Stimulated activated CD8-positive, alpha-beta memory T cell treated with anti-CD3 and anti-CD28 coated beads, Interleukin-2, amount 100 ng/mL, for 1 hour (primary cell): Measurements from ENCODE around the gene TEK.

Experiments
- DNase-seq, 2 donors: peaks; one replicate each; pipeline ENCODE4 v3.0.0-alpha.2; 2020; ENCODE audit warnings: low read depth in 2 of 2

TEK gene

DNA sequence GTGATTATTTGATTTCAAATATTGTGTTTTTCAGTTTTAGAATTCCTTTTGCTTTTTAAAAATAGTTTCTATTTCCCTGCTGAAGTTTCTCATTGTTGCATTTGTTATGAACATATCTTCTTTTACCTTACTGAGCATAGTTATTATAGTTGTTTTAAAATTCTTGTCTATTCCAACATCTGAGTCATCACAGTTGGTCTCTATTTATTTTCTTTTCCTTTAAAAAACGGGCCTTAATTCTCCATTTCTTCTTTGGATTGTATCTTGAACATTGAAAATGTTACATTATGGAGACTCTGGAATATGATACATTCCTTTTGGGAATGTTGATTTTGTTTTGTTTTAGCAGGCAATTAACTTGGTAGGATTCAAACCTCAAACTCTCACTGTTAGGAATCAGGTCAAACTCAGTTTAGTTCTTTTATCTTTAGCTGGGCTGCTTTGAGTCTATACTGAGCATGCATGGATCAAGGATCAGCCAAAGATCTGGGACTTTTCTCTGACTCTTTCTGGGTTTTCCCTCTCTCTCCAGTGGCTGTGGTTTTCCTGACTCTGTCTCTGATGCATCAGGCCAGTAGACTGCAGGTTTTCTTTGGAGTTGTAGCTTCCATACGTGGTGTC lies 70.3 kb downstream of the TEK start:
- DNase-seq = no peak

DNA sequence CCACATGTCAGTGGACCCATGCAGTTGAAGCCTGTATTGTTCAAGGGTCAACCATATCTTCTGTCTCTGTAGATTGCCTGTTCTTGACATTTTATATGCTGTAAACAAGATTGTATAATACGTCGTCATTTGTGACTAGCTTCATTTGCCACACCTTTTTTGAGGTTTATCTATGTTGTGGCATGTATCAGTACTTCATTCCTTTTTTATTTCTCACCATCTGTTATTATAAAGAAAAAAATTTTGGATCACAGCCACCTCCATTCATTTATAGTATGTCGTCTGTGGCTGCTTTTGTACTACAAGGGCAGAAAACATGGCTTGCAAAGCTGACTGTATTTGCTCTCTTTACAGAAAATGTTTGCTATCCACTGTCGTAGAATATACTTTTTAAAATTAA lies 72.4 kb downstream of the TEK start:
- no peak for DNase-seq

DNA sequence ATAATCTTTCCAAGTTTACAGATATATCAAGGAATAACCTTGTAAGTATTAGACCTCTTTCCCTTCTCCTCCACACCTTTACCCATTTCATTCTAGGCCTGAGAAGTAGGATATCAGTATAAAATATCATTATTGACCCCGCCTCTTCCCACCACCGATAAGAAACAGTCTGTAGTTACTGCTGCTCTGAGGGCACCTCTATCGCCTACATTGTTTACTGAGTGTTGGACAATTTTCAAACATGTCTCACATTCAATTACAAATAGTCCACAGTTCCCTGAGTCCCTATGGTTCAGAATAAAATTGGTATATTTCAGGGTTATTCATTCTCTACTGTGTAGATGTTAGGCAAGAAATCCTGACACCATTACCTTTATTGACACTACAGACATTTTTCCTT lies 73.4 kb downstream of the TEK start:
- DNase-seq = no peak

DNA sequence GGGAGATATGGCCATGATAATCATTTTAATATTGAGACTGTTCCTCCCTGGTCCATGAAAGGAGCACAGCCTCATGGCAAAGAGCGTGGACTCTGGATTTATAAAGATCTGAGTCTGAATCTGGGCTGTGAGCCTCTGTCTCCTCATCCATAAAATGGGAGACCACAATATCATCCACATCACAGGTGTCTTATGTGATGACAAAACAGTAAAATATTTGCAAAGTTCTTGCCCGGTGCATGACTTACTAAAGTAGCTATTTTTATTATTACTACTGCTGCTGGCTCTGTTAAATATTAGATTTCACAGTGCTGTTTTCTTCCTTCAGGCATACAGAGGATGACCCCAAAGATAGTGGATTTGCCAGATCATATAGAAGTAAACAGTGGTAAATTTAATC lies 74.1 kb downstream of the TEK start:
- DNase-seq = no peak

DNA sequence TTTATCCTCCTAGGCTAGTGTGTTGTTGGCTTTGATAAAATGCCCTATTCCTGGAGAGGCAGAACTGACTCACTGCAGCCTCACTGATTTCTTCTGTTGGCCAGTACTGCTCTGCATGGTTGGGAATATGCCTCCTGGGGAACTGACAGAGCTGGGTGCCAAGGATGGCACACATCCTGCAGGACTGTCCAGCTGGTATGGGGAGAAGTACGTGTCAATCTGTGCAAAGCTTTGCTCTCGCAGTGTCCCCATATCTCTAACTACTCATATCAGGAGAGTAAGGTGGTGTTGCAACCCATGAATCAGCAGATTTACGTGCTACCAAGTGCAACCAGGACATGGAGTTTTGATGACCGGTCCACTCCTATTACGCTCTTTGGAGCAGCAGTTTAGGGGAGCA lies 74.7 kb downstream of the TEK start:
- no peak for DNase-seq

DNA sequence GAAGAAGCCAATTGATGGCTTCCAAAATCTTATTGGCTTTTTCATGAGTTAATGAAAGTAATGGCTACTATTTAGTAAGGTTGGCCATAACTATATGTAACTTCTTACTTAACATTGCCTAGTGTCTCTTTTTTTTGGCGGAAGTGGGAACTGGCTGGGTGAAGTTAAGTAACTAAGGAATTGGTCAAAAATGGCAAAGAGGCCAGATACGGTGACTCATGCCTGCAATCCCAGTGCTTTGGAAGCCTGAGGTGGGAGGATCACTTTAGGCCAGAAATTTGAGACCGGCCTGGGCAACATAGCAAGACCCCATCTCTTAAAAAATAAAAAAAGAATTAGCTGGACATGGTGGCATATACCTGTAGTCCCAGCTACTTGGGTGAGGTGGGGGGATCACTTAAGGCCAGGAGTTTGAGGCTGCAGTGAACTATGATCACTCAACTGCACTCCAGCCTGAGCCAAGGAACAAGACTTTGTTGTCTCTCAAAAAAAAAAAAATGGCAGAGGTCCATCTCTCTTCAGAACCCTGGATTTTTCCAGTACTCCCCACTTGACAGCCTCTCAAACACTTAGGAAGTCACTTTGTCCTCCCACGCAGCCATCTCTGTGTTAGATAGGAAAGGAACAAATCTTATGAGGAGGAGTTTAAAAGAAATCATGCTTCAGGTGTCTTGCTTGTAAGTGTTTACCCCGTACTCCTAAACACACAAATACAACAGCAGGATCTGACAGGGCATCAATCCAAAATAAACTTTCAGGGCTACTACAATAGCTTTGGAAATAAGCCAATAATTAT lies 75.7 kb downstream of the TEK start:
- no peak for DNase-seq

DNA sequence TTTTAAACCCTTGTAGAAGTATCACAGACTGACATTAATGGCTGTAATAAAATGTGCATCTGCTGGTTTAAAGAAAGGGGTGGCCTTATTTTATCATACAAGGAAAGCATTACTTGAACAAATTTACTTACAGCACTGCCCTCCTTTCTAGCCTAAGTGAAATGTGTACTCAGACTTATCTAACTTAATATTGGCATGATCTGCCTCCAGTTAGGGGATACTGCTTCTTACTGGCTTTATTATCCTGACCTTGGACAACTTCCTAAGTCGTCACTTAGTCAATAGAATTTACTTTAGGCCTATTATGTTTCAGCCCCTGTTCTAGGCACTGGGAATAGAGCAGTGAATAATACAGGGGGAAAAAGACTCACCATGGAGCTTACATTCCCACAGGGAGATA lies 79.4 kb downstream of the TEK start:
- DNase-seq = no peak

DNA sequence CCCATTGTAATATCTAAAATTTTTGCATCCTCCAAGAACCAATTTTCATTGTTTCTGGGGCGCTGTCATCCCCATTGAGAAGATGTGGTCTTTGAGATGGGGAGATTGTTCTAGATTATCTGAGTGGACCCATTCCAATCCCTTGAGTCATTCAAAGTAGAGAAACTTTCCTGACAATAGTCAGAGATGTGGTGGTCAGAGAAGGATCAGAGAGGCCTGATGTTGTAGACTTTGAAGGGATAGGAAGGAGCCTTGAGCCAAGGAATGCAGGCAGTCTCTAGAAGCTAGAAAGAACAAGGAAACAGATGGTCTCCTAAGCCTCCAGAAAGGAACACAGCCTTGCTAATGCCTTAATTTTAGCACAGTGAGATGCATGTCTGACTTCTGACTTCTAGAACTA lies 80.4 kb downstream of the TEK start:
- no peak for DNase-seq

DNA sequence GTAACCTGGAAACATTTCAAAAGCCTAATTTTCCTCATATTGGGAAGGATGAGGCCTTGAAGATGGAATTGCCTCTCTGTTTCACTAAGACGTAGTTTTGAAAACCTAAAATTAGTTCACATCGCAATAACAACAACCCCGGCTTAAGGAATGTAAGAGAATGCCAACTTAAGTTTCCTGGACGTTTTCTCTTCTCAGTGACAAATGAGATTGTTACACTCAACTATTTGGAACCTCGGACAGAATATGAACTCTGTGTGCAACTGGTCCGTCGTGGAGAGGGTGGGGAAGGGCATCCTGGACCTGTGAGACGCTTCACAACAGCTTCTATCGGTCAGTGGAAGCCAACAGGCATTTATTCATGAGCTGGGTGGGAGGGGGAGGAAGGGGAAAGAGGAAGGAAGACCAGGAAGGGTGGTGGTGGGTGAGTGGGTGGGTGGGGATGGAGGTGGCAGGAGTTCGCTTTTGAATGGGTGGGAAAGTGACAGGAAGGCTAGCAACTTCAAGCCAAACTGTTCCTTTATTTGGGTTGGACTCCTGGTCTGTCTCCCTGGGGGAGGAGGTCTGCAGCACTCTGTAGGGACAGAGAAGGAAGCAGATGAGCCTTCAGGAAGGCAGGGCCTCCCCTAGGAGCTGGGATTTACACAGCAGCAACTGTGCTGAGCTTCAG lies 83.4 kb downstream of the TEK start:
- DNase-seq = no peak

DNA sequence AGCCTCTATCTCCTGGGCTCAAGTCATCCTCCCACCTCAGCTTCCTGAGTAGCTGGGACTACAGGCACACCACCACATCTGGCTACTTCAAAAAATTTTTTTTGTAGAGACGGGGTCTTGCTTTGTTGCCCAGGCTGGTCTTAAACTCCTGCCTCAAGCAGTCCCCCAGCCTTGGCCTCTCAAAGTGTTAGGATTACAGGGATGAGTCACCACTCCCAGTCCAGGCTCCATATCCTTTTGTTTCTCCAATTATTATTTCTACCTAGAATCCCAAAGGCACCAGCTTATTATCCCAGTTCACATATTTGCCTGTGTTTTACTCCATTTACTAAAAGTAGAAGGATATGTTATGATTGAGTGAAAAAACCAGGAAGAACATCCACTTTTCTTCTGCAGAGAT lies 84.9 kb downstream of the TEK start:
- DNase-seq = no peak

DNA sequence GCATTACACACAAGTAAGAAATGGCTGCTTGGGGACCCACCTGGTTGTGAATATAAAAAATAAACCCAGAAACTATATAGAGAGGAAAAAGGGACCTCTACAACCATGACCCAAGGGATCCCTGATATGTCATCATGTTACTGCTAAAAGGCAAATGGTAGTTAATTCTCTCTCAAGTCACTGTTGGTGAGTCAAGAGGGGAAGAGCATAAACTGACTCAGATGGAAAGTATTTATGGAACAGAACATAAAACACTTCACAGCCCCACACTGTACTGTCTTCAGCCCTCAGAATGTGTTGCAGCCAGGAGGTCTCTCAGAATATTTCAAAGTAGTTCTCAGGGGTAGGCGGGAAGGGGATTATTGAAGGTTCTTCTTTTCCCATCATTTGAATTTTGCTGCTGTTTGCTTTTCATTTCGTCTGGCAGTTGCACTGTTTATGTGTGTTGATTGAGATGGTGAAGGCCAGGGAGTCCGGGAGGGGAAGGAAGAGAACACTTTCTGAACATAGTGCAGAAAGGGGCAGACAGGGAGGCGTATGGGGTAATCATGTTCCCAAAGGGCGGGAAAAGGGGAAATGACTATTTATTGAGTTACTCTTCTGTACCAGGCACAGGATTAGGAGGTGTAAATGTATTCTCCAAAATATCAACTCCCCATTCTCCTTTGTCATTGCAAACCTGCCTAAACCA lies 85.5 kb downstream of the TEK start:
- no peak for DNase-seq

DNA sequence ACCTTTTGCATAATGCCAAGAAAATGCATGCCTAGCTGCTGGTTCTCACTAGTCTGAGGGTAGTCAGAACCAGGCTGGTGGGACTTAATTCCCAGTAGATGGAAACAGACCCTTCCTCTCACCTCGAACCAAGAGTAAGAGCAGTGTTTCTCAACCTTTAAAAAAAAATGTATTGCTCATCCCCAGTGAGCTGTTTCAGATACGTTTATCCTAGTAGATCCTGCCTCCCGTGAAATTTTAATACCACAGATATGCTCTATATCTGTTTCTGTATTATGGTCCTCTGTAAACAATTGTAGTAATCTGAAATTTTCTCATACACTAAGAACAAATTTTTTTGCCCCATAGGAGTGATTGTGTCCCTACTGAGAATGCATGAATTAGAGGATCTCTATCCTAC lies 86.2 kb downstream of the TEK start:
- no peak for DNase-seq

DNA sequence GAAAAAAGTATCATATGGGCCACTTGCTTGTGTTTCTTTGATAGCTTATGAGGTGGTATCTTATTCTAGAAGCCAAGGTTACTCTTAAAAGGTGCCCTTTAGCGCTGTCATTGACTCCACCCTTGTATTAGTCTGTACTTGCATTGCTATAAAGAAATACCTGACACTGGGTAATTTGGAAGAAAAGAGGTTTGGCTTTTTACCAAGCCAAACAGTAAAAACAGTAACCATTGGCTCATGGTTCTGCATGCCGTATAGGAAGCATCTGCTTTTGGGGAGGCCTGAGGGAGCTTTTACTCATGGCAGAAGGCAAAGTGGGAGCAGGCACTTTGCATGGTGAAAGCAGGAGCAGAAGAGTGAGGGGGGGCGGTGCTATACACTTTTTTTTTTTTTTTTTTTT lies 87.4 kb downstream of the TEK start:
- no peak for DNase-seq

DNA sequence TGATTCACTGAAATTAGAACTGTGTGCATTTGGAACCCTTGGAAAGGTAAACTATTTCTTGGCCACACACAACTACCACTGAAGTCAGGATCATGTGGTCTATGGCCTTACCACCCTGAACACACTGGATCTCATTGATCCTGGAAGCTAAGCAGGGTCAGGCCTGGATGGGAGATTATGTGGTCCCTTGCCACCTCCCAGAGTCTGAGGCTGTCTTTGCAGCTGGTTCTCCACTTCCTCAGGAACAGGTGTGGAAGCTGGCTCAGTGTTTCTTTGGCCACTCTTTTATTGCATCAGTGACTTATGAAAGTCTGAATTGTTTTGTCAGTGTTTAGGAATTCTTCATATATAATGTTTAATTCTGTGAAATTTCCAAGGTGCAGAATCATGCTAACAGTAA lies 89.2 kb downstream of the TEK start:
- no peak for DNase-seq

DNA sequence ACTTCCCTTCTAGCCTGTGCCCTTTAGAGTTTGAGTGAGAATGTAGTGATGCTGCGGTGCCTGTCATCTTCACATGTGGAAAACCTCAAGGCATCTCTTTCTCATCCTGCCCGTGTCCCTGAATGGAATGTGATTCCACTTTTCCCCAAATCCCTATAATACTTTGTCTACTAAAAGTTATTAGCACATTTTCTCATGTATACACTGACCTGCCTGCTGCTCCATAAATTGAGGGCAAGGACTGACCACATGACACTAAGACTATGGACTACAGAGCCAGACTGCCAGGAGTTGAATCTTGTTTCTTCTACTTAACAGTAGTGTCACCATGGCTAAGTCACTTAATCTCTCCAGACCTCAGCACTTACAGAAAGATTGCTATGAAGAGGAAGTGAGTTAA lies 93.0 kb downstream of the TEK start:
- DNase-seq = no peak

DNA sequence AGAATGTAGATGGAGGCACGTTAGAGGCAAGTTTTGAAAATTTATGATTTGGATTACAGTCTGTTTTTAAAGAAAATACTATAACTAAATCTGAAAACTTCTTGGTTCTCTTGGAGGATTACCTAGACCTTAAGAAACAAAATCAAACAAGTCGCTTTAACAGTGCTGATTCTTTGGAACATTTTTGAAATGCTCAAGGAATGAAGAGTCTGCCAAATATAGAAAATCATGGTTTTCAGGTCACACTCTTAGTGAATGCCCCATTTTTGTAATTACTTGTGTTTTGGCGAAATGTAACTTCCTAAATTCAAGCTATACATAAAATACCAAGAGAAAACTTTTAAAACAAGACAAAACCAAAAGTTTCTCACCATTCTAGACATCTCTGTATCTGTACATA lies 94.8 kb downstream of the TEK start:
- no peak for DNase-seq

DNA sequence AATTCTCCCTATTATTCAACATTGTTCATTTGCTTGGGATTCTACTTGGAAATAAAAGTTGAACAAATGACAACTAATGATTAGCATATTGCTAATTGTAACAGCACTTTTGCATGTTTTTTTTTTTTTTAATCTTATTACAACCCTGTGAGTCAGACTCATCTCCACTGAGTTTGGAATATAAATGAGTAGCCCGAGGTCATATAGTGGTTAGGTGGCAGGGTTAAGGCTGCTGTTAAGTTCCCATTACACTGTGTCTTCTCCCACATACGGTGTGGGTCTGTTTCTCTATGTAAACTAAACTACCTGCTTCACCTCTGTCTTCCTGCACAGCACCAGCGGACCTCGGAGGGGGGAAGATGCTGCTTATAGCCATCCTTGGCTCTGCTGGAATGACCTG lies 95.6 kb downstream of the TEK start:
- no peak for DNase-seq

DNA sequence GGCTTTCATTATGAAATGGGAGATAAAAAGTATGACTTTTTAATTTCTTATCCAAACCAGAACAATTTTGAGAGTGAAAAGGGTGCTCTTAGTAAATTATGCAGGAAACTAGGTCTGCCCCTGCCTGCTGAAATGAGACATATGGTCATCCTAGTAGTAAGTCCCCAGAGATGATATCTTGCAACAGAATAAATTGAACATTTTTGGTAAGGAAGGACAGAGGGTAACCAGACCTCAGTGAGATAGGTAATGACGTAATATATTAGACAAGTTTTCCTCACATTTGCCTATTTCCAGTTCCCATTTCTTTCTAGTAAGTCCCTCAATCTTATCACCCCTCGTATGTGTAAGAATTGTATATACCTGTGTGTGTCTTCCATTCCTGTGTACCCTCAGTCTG lies 96.2 kb downstream of the TEK start:
- DNase-seq = no peak

DNA sequence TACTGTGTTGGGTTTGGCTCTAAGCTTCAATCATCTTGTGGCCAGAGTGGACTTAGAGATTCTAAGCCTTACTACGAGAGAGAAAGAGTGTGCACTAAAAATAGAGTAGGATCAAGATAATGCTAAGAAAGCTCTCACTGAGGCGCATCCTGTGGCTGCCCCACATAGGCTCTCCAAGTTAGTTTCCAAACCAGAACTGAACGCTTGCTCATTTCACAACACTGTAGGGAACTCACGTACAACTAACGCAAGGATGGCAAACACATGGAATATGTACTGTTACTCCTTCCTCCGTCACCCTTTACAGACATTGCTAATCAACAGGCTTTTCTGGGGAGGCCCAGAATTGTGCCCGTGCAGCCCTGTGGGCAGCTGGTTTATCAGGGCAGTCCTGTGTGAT lies 97.0 kb downstream of the TEK start:
- no peak for DNase-seq

DNA sequence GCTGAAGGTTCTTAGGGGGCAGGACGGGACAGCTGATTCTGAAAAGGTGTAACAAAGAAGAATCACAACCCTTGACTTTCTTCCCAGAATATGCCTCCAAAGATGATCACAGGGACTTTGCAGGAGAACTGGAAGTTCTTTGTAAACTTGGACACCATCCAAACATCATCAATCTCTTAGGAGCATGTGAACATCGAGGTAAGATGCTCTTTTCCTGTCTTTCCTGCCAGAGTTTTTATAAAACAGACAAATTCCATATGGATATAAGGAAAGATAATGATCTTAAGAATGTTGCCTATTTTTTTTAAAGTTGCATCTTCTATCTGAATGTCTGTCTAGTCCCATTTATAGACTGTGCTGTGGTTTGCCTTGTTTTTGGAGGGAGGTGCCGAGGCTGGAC lies 100.0 kb downstream of the TEK start:
- DNase-seq = no peak

DNA sequence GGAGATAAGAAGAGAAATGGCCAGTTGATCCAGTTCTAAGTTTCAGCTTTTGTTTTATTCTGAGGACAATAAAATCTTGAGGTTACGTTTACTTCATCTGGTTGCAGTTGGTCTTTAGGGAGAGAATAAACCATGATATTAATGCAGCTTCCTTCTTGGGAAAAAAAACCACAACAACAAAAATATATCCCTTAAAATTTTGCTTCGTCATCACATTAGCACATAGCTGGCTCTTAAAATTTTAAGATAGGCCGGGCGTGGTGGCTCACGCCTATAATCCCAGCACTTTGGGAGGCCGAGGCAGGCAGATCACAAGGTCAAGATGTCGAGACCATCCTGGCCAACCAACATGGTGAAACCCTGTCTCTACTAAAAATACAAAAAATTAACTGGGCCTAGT lies 101.6 kb downstream of the TEK start:
- DNase-seq = no peak

DNA sequence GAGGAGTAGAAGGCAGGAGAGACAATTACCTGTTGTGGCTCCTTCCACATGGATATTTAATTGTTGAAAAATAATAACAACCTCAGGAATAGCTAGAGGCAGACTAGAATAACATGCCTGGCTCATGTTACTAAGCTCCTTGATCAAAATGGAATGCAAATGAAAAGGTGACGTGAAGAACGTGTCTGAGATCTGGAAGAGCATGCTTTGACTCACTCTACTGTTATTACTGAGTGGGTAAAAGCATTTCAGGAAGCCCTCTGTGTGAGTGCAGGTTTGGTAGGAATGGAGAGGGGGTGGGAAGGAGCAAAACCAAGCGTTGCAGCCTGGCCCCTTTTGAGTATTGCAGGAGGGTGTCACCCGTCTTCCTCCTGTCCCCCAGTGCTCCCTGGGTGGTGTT lies 103.2 kb downstream of the TEK start:
- DNase-seq = no peak

DNA sequence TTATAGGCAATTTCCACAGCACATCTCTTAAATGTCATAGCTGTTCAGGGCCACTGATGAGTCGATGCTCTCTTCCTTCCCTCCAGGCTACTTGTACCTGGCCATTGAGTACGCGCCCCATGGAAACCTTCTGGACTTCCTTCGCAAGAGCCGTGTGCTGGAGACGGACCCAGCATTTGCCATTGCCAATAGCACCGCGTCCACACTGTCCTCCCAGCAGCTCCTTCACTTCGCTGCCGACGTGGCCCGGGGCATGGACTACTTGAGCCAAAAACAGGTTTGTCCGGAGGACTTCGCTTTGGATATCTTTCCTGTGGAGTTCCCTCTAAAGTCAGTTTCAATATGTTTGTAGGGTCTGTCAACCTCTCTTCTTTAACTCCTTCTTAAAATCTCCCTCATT lies 103.6 kb downstream of the TEK start:
- DNase-seq = no peak
